ENCODE data around the gene ZDHHC5.
A peak's percentile ranks its signal among the peaks of the same experiment; 100 is the strongest.

The ZDHHC5 gene, protein sequence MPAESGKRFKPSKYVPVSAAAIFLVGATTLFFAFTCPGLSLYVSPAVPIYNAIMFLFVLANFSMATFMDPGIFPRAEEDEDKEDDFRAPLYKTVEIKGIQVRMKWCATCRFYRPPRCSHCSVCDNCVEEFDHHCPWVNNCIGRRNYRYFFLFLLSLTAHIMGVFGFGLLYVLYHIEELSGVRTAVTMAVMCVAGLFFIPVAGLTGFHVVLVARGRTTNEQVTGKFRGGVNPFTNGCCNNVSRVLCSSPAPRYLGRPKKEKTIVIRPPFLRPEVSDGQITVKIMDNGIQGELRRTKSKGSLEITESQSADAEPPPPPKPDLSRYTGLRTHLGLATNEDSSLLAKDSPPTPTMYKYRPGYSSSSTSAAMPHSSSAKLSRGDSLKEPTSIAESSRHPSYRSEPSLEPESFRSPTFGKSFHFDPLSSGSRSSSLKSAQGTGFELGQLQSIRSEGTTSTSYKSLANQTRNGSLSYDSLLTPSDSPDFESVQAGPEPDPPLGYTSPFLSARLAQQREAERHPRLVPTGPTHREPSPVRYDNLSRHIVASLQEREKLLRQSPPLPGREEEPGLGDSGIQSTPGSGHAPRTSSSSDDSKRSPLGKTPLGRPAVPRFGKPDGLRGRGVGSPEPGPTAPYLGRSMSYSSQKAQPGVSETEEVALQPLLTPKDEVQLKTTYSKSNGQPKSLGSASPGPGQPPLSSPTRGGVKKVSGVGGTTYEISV

GRCh38 chr11:57667736-57668433, at the start of gene ZDHHC5:
ZDHHC5 (plus strand) TSS chr11:57668114; CDS start chr11:57673091, 4,977 bp downstream.
- peak; percentile 98 for DNase-seq

DNA sequence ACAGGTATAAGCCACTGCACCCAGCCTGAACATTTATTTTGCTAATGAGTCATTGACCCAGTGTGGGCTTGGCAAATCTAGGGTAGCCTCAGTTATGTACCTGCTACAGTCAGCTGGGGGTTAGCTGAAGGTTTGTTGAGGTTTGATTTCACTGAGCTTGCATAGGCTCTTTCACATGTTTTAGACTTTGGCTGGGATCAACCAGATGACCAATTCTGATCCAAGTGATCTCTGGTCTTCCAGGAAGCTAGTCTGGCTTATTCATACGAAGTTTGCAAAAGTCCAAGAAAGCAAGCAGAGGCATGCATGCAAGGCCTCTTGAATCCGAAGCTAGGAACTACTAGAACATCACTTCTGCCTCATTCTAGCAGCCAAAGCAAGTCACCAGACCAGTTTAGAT, 49.5 kb upstream of the ZDHHC5 start:
- no peak for DNase-seq

- DNase-seq, result no peak
Observed at GRCh38 chr11:57619331-57619730, 48.6 kb upstream of the ZDHHC5 start.

DNA sequence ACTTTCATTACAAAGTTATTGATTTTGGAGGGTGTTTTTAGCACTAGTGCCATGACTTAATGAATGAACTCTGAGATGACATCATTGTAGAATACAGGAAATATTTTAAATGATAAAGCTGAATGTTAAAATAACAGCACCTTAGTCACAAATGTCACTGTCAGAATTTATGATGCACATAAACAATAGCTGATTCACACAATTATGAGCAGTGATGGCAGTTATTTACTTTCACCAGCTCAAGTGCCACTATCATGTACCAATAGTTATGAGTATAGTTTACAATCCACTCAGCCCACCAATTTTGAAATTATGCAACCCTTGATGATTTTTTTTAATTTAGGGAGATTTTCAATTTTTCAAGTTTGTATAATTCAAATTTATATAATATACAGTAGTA, 47.4 kb upstream of the ZDHHC5 start:
- DNase-seq, result no peak

DNA sequence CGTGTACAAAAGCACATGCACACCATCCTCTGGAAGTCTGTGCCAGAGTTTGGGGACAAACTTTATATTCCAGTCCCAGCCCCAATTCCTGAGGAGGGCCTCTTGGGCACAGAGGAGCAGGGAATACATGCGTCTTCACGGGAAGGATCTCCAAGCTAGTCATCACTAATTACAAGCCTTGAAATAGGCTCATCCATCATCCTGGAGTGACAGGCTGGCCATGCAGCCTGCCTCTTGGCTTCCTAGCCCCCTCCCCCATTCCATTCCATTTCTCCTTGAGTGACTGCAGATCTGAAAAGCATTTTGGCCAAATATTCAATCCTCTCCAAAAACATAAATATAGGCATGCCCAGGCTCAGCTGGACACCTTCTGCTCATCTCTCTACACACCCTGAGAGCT, 45.7 kb upstream of the ZDHHC5 start:
- no peak for DNase-seq

DNA sequence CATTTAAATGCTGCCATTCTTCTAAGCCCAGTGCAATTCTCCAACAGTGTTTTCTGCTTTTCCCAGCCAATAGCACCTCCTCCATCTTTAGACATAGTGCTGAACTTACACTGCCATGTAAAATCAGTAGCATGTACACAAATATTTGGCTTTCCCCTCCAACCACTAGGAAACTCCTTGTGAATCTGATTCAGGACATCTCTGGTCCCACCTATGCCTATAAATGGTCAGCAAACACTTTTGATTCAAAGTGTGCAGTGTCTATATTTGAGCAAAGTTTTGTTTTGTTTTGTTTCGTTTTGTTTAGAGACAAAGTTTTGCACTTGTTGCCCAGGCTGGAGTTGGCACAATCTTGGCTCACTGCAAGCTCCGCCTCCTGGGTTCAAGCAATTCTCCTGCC, 43.0 kb upstream of the ZDHHC5 start:
- no peak for DNase-seq

- no peak for DNase-seq
Observed at GRCh38 chr11:57626895-57627294, 41.0 kb upstream of the ZDHHC5 start.

GRCh38 chr11:57630171-57630570, 37.7 kb upstream of the ZDHHC5 start:
- DNase-seq, result no peak

DNA sequence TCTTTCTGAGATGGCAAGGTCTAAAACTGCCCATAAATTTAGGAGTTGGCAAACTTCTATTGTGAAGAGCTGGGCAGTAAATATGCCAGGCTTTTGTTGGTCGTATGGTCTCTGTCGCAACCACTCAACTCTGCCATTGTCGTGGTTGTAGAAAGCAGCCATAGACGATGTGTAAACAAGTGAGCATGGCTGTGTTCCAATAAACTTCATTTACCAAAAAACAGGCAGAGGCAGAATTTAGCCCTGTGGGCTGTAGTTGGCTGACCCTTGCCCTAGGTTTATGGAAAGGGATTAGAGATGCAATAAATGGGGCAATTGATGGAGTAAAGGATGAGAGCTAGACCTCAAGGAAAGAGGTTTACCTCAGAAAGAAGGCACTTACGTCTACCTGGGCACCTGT, 35.8 kb upstream of the ZDHHC5 start:
- DNase-seq, result no peak

GRCh38 chr11:57633394-57634070, 34.4 kb upstream of the ZDHHC5 start:
- no peak for DNase-seq

- DNase-seq, result no peak
Observed at GRCh38 chr11:57634311-57634710, 33.6 kb upstream of the ZDHHC5 start.

GRCh38 chr11:57635246-57635645, 32.7 kb upstream of the ZDHHC5 start:
- no peak for DNase-seq

- DNase-seq, result no peak
Observed at GRCh38 chr11:57637626-57638004, 30.3 kb upstream of the ZDHHC5 start.

DNA sequence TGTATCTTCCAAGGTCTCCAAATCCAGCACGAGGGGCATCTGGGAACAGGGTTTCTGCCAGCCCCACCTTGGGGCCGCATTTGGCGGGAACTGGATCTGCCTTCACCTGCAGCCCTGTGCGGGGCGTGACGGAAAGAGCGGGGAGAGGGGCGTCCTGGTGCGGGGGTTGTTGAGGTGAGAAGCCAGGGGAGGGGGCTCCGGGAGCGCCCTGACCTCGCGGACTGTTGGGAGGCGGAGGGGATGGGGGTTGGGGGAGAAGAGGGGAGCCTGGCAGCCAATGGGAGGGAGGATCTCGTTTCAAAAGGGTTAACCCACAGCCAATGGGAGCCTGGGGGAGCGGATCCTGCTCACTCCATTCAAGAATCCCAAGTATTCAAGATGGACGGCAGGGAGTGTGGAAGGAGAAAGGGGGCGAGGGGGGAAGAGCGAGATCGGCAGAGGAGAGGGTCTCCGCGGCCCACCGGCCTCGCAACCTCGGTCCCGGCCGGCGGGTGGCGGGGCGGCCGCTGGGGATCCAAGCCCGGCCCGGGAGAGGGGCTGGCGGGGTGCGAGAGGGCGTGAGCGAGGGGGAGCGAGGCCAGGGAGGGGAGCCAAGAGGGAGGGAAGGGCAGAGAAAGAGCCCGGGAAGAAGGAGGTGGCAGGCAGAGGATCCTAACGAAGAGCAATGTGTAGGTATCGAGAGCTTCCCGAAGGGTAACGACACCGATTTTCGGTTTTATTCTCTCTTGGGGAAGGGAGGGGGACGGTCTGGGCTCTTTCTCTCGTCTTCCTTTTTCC, 29.7 kb upstream of the ZDHHC5 start:
- DNase-seq, result no peak

DNA sequence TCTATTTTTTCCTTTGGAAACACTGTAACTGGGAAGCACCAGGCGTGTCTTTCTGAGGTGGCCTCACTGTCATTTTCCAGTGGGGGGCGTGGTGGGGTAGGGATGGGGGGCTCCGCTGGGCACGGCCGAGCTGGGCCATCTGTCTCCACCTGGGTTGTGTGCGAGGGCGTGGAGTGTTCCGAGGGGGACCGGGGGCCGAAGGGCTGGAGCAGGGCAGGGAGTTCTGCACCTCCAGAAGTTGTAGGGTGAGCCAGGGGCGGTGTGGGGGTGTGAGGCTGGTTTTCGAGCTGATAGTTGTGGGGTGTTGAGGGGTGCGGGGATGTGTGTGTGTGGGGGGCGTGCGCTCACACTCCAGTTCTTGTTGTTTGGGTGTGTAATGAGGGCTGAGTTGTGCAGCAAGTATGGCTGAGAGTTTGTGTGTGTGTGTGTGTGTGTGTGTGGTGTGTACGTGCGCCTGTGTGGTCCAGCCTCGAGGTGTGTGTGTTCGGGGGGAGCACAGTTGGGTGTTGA, 29.0 kb upstream of the ZDHHC5 start:
- no peak for DNase-seq

DNA sequence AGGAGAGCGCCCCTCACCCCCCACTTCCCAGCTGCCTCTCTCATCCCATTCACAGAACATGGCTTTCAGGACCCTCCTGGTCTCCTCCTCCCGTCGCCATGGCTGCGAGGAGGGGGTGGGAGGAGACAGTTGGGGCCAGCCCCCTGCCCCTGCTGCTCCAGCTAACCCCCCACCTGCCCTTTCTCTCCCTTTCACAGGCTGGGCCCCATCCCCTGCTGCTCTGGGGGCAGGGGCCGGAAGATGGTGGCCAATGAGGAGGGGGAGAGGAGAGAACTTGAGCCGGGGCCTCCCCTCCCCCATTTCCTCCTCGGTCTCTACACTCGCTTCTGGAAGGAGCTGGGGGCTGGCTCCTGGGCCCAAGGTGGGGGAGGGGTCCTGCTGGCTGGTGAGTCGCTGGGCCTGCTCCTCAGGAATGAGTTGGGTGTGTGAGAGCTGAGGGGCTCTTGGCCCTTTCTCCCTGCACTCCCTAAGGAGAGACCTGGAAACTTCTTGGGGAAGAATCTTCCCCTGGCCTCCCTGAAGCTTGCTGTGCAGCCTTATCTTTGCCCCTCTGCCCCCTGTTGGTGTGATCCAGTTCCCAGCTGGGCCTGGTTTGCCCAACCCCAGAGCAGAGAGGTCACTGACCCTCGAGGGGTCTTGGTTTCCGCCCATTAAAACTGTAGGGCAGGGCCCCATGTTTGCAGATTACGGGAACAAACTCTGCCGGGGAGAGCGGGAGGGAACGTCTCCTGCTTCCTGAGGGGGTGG, 28.4 kb upstream of the ZDHHC5 start:
- no peak for DNase-seq

DNA sequence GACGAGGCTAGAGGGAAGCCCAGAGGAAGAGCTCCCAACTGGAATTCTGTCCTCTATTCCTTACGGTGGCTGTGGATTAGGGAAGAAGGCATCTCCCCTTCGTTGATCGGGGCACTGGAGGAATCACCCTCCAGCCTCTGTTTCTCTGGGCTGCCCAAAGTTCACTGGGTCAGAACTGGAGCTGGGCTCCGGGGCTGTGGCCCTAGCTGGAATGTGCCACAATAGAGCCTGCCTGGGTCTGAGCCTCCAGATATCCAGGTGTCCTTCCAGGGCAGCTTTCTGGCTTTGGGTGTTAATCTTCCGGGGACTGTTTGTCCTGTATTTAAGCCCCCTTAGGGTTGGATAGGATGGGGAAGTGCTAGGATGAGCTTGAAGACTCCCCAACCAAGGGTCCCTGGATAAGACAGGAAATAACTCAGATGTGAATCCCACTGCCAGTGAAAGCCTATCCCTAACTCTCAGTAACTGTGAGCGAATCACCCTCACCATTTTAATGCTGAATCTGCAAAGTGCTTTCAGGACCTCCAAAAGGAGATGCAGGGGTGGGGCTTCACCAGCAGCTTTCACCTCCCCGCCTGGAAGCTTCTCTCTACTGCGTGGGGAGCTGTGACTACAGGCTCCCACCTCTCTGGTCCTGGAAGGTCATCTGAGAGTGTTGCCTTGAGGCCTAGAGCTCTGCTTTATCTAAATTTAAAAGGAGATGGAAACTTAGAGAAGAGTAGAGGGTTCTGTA, 27.7 kb upstream of the ZDHHC5 start:
- no peak for DNase-seq

DNA sequence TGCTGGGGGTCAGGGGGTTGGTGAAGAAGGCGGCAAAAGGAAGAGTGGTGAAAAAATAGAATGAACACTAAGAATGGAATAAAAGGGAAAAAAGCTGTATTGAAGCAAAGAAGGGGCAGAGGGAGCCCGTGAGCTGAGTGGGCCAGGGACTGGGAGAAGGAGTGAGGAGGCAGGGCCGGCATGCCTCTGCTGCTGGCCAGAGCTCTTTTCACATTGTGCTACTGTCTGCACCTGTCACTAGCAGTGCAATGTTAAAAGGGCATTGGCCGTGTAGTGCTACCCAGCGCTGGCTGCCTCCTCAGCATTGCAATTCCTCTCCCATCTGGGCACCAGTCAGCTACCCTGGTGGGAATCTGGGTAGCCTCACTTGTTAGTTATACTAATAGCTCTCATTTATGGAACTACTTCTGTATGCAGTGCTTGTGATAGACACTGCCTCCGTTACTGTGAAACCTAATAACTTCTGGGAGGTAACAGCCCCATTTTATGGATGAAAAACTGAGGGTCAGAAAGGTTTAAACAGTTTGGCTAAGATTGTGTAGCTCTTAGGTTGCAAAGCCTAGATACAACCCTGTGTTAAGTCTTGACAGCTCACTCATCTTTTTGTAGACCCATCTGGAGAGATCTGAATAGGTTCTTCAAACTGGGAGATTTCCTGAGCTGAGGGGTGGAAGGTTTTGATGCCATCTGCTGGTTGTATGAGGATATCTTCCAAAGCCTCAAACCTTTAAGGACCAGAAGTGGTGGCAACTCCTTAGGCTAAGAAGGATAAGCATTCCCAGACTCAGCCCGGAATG, 26.7 kb upstream of the ZDHHC5 start:
- DNase-seq, result no peak

- no peak for DNase-seq
Observed at GRCh38 chr11:57643802-57644201, 24.1 kb upstream of the ZDHHC5 start.
